GM21515 (cell line): ENCODE results near the gene ANKRD31.

ENCODE experiments used
- ATAC-seq: cut with Tn5 transposase; IDR thresholded peaks from one replicate; pipeline ENCODE4 v1.9.1; 2021; ENCODE audit not compliant: unreplicated experiment

Gene ANKRD31

GRCh38 chr5:75040973-75041372 is 195.7 kb downstream of the ANKRD31 start:
- ATAC-seq: no peak

GRCh38 chr5:75037106-75037505 is 199.6 kb downstream of the ANKRD31 start:
- no peak for ATAC-seq

GRCh38 chr5:75034137-75034739 is 202.4 kb downstream of the ANKRD31 start:
- no peak for ATAC-seq

GRCh38 chr5:75031366-75031765 is 205.3 kb downstream of the ANKRD31 start:
- no peak for ATAC-seq

- no peak for ATAC-seq
Measured at GRCh38 chr5:75028090-75028489, 208.6 kb downstream of the ANKRD31 start.

GRCh38 chr5:75023368-75024159 is 213.1 kb downstream of the ANKRD31 start:
- no peak for ATAC-seq

GRCh38 chr5:75021800-75022199 is 214.9 kb downstream of the ANKRD31 start:
- ATAC-seq: no peak

- no peak for ATAC-seq
Measured at GRCh38 chr5:75021219-75021618, 215.5 kb downstream of the ANKRD31 start.

GRCh38 chr5:75020016-75020656 is 216.5 kb downstream of the ANKRD31 start:
- ATAC-seq: no peak

- no peak for ATAC-seq
Measured at GRCh38 chr5:75018805-75019587, 217.7 kb downstream of the ANKRD31 start.
